HG03565 (cell line): ENCODE data around the gene FADS2.
"Not testable (repeated sequence)": the region's sequence is repeated elsewhere in the genome, so short reads cannot be mapped to it uniquely, and the experiment has no call there.

Experiments
- ATAC-seq: cut with Tn5 transposase; IDR thresholded peaks from one replicate; pipeline ENCODE4 v1.9.1; 2021; ENCODE audit warnings: mild to moderate bottlenecking, moderate library complexity; ENCODE audit not compliant: unreplicated experiment

Gene FADS2

DNA sequence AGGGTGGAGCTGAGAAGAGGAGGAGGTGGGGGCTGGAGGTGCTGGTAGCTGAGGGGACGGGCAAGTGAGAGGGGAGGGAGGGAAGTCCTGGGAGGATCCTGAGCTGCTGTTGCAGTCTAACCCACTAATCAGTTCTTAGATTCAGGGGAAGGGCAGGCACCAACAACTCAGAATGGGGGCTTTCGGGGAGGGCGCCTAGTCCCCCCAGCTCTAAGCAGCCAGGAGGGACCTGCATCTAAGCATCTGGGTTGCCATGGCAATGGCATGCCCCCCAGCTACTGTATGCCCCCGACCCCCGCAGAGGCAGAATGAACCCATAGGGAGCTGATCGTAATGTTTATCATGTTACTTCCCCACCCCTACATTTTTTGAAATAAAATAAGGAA is 38.9 kb downstream of the FADS2 start:
- ATAC-seq: no peak

DNA sequence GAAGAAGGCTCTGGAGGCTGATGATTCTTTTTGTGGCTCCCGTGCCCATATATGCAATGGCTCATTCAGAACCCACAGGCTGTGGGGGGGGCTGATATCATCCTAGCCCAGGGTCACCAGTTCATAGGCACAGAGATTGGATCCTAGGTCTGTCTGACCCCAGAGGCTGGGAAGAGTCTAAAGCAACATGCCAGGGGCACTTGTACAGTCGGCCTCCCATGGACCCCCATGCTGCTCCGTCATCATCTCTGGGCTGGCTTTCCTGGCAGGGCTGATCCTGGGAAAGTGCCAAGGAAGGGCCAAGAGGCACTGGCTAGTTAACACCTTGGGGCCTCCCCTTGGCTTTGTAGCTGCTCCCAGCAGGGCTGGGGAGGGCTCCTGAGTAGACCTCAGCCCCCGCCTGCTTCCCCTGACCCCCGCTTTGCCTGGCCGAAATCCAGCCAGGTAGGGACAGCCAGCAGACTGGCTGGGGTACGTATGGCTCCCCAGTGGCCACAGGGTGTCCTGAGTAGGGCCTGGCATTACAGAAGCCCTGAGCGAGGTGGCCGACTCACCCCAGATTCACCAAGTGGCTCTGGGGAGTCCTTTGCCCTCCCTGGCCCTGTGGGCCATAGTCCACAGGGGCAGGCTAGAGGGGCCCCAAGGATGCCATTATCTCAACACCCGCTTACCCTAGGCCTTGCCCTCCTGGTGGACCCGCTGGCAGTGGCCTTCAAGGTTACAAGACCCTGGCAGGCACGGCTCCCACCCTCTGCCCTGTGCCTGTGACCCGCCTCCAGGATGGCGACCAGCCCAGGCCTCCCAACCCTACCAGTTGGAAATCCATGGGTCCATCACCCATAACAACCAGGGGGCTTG is 40.7 kb downstream of the FADS2 start:
- no peak for ATAC-seq

DNA sequence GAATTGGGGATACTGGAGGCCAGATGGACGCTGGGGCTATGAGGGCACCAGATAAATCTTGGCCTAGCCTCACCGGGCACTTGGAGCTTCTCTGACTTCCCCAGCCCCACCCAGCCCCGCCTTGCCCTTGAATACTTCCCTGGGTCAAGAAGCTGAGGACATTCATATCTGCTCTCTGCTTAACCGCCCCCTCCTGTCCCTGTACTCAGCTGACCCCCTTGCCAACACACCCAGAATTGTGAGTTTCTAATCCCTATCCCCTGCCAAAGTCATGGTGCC is 41.3 kb downstream of the FADS2 start:
- ATAC-seq: no peak

DNA sequence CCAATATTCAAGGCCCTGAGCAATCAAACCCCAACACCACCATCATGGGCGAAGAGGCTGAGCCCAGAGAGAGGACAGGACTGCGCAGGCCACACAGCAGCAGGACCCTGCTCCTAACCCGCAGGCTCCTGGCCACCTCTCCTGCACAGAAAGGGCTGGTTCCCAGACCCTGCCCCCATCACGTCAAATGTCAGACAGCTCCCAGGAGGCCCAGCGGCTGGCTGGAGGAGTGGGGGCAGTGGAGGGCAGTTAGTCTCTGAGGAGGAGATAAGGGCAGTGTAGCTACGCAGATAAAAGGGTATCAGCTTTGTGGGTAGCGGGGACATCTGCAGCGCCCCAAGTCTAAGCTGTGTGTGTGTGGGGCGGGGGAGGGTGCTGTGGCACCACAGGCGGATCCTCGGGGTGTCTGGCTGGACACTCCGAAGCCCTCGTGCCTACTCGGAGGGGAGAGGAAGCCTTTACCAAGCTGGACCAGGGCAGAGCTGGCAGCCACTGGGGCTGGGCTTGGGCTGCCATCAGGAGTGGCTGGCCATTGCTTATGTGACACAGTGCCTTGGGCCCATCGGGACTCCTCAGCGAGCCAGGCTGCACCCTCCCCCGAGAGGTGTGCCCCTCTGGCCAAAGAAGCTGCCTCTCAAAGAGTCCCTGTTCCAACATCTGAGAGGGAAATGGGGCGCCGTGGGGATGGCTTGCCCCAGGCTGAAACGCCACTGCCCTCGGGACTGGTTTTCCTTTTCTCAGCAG is 41.8 kb downstream of the FADS2 start:
- ATAC-seq: no peak

- no peak for ATAC-seq
Measured at GRCh38 chr11:61870541-61871031, 42.5 kb downstream of the FADS2 start.

GRCh38 chr11:61871158-61871597 is 43.1 kb downstream of the FADS2 start:
- ATAC-seq: peak; percentile 63

DNA sequence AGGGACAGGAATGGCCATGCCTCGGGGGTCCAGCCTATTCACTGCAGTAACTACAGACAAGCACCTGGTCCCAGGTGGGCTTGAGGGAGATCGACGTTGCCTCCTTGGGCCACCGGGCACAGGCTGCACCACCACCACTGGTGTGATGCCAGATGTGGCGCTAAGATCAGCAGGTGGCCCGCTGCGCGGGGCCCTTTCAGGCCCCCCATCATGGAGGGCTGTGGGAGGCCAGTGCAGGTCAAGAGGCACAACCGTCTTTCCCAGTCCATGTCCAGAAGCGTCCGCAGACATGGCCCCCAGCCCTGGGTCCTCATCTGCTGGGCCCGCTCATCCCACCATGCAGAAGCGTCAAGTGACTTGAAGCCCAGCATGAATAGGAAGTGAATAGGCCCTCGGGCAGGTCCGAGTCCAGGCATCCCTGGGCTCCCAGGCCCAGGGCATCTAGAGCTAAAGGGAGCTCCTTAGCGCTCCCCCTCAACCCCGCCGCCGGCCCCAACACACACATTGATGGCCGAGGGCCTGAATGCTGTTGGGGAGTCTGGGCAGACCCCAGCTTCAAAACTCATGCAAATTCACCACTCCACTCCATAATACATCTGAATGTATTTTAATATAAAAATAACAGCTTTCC is 45.0 kb downstream of the FADS2 start:
- no peak for ATAC-seq

GRCh38 chr11:61873588-61874376 is 45.7 kb downstream of the FADS2 start:
- no peak for ATAC-seq

GRCh38 chr11:61874377-61874809 is 46.3 kb downstream of the FADS2 start:
- ATAC-seq: no peak

DNA sequence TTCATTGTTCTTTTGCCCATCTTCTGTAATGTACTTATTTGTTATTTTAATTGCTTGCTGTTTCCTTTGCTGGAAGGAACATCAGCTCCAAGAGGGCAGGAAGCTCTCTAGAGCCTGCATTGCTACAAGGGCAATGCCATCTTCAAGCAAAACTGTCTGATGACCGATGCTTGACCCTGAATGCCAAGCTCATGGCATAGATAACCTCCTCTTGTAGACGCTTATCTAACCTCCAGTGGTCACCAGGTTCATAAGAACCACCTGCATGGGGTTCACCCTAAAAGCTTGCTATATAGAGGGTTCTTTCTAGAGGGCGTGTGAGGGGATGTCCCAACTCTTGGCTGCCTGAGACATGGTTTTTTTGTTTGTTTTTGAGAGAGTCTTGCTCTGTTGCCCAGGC is 46.8 kb downstream of the FADS2 start:
- no peak for ATAC-seq

GRCh38 chr11:61875698-61876097 is 47.6 kb downstream of the FADS2 start:
- no peak for ATAC-seq

GRCh38 chr11:61879152-61879551 is 51.1 kb downstream of the FADS2 start:
- ATAC-seq: no peak

GRCh38 chr11:61880031-61880430 is 51.9 kb downstream of the FADS2 start:
- no peak for ATAC-seq

DNA sequence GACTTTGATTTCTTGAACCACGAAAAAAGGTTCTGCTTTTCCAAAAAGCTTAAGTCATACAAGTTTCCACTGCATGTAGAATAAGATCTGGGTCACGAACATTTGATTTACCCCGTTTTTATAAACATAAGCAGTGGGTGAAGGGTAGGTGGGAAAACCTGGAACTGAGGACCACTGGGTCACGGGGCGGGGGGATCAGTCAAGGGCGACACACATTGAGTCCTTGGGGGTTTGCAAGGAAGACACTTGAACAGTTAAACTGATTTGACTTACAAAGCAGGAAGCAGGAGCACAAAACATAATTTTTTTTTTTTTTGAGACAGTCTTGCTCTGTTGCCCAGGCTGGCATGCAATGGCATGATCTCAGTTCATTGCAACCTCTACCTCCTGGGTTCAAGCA is 52.4 kb downstream of the FADS2 start:
- no peak for ATAC-seq

DNA sequence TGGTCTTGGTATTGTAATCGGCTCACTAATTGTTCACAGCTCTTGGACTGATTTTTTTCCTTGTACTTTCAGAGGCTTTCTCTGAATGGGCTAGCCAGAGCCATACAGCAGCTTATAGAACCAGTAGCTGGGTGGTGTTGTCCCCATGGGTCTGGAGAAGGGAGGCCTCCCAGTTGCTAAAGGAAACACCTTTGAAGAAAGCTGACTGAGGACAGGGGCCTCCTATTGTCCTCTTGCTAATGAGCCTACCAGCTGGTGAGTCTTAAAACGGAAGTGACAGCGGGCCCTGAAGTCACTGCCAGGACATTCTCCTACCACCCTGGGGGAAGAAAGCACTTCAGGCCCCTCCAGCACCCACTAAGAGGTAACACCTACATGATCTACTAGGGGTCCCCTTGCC is 53.3 kb downstream of the FADS2 start:
- ATAC-seq: no peak

DNA sequence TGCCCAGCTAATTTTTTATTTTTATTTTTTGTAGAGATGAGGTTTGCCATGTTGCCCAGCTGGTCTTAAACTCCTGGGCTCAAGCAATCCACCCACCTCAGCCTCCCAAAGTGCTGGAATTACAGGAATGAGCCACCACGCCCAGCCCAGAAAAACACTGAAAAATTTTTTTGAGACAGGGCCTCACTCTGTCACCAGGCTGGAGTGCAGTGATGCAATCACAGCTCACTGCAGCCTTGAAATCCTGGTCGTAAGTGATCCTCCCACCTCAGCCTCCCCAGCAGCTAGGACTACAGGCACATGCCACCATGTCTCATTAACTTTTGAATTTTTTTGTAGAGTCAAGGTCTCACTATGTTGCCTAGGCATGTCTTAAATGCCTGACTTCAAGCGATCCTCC is 54.2 kb downstream of the FADS2 start:
- not testable (repeated sequence) for ATAC-seq

DNA sequence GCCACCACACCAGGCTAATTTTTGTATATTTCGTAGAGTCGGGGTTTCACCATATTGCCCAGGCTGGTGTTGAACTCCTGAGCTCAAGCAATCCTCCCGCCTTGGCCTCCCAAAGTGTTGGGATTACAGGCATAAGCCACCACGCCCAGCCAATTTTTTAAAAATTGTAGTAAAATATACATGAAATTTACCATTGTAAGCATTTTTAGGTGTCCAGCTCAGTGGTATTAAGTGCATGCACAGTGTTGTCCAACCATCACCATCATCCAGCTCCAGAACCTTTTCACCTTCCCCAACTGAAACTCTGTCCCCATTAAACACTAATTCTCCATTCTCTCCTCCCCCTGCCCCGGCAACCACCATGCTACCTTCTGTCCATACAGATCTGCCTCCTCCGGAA is 54.8 kb downstream of the FADS2 start:
- no peak for ATAC-seq

GRCh38 chr11:61883327-61883726 is 55.2 kb downstream of the FADS2 start:
- ATAC-seq: no peak

DNA sequence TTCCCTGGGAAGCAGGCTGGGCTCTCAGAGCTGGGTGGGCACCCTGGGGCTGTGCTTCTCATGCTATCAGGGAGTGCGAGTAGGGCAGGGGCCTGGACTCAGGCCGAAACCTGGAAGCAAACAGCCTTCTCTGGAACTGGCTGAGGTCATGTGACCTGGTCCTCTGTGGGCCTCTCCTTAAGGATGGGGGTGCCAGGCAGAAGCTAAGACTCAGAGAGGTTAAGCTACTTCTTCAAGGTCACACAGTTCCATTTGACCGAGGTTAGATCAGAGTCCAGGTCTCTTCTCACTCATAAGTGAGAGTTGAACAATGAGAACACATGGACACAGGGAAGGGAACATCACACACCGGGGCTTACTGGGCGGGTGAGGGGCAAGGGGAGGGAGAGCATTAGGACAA is 55.8 kb downstream of the FADS2 start:
- ATAC-seq: no peak

DNA sequence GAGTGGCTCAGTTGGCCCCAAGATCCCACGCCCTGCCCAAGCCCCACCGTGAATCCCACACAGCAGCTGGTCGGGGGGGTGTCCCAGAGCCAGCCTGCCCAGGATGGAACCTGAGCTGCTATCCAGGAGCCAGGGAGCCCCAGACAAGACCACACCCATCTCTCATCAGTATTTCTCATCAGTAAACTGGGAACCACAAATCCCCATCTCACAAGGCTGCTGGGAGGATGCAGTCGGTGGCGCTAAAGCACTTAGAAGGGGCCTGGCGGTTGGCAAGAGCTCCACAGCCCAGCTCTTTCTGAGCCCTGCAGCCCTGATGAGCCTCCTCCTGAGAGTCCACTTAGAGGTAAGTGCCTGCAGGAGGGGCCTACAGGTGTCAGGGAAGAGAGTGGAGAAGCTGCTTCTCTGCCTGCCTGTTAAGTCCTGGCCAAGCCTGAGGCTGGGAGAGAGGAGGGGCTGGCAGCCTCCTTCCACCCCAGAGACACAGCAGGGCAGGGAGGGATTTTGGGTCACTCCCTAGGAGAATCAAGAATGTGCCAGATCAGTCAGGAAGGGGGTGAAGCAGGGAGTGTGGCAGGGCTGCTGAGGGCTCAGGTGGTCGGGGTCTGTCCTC is 57.2 kb downstream of the FADS2 start:
- no peak for ATAC-seq
